Frontal cortex (tissue), 4 donors: ENCODE results near the gene ITPR1. TPM values are rescaled to one million over a fixed set of nuclear protein-coding genes. Genes with fewer than 3 reads are reported as not detected.

ENCODE experiments used
- DNase-seq, 2 donors: peaks; one replicate each; pipeline ENCODE4 v3.0.0; 2012; ENCODE audit warnings: low spot score in 2 of 2
- FAIRE-seq: peaks from 2 replicates; lab custom pipeline; 2012; peaks lifted over from hg19 to GRCh38; lab: Jason Lieb, UNC
- total RNA-seq: library from RNA; depleted of rRNA; stranded (reverse); fragments of >200 nt; gene quantifications from one replicate; pipeline ENCODE4 v1.2.3, GENCODE V29; 2014
- donor health status: control.
- donor health status: control.
- donor health status: control.

Gene ITPR1
- total RNA-seq, 1 donor from 2014 or later = 70.9 TPM

DNA sequence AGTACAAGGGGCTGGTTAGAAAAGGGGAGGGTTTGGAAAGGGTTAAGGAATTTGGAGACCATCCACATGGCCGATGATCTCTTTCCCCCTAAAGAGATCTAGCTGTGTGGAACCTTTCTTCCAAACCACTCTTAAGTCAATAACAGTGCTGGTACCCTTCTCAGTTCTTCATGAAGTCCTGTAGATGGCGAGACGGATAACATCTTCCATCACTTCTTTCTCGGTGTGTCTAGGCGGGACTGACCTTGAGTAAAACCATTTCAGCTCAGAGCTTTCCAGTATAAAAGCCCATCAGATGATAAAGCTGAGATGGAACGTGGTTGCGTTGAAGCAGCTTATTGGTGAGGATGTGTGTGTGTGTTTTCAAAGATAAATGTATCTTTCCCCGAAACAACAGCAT, 334.6 kb downstream of the ITPR1 start:
- FAIRE-seq = no peak

GRCh38 chr3:4828279-4829030, 335.3 kb downstream of the ITPR1 start:
- FAIRE-seq (no peak), DNase-seq (no peak)

More for the DNA sequence above, 334.6 kb downstream of the ITPR1 start:
- DNase-seq = no peak

- DNase-seq = no peak
- FAIRE-seq = no peak
Measured at GRCh38 chr3:4829031-4829394, 335.9 kb downstream of the ITPR1 start.

DNA sequence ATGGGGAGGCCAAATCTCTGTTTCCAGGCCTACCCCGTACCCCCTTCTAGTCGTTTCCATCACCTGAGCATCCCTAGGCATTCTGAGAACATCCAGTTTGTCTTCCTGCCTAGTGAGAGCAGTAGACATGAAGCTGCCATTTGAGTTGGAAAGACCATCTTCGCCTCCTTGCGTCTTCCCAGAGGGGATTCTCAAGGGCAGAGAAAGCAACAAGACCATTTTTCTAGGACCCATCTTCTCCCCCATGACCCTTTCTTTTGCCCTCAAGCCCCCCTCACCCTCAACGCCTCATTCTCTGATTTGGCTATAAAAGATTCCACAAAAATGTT, 337.4 kb downstream of the ITPR1 start:
- no peak for DNase-seq
- FAIRE-seq = no peak

- DNase-seq = no peak
- FAIRE-seq = no peak
Measured at GRCh38 chr3:4831580-4831950, 338.4 kb downstream of the ITPR1 start.

GRCh38 chr3:4833471-4833870, 340.3 kb downstream of the ITPR1 start:
- DNase-seq = no peak
- no peak for FAIRE-seq

GRCh38 chr3:4834403-4834866, 341.3 kb downstream of the ITPR1 start:
- FAIRE-seq = no peak
- no peak for DNase-seq

GRCh38 chr3:4835616-4836043, 342.5 kb downstream of the ITPR1 start:
- no peak for FAIRE-seq
- no peak for DNase-seq

DNA sequence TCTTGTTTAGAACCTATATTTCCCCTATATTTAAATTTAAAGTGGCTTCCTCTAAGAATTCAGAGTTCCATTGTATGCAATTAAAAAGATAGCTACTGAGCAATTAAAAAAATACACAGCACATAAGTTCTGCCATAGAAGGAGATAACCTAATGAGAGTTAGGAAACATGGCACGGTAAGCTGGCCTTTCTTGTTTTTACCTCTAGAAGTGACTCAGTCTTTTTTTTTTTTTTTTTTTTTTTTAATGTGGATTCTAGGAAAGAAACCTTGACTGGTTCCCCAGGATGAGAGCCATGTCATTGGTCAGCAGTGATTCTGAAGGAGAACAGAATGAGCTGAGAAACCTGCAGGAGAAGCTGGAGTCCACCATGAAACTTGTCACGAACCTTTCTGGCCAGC, 343.4 kb downstream of the ITPR1 start:
- no peak for DNase-seq
- no peak for FAIRE-seq

GRCh38 chr3:4837374-4837930, 344.3 kb downstream of the ITPR1 start:
- DNase-seq = no peak
- FAIRE-seq = no peak

DNA sequence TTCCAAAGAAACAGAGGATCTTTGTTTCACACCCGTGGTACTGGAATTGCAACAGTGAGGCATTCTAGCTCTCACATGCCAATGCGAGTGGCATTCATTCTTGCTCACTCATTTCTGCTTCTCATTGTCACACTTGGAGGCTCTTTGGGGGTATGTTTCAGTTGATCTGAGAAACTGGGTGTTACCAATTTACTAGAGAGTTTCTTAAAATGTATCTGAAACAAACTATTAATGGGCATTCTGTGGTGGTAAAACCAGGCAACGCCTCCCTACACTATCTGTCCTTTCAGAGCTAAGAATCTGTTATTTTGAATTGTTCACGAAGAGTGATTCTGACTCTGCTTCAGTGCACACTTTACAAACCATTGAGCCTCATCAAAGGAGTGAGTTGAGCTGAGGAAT, 345.5 kb downstream of the ITPR1 start:
- DNase-seq = no peak
- FAIRE-seq = no peak

DNA sequence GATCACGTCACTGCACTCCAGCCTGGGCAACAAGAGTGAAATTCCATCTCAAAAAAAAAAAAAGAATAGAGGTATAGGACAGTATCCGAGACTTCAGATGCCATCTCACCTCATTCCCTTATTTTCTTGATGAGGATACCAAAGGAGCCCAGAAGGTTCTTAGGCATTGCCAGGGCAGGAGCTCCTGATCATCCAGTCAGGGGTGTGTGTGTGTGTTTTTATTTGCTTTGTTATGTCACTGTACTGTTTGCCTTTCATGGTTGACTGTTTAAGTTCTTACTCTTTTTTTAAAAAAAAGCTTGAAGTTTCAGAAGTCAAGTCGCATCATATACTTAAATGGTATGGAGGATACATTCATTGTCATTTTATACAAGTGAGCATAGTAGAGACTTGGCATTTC, 346.1 kb downstream of the ITPR1 start:
- FAIRE-seq (no peak), DNase-seq (no peak)

- no peak for DNase-seq
- no peak for FAIRE-seq
Measured at GRCh38 chr3:4841225-4841624, 348.1 kb downstream of the ITPR1 start.

DNA sequence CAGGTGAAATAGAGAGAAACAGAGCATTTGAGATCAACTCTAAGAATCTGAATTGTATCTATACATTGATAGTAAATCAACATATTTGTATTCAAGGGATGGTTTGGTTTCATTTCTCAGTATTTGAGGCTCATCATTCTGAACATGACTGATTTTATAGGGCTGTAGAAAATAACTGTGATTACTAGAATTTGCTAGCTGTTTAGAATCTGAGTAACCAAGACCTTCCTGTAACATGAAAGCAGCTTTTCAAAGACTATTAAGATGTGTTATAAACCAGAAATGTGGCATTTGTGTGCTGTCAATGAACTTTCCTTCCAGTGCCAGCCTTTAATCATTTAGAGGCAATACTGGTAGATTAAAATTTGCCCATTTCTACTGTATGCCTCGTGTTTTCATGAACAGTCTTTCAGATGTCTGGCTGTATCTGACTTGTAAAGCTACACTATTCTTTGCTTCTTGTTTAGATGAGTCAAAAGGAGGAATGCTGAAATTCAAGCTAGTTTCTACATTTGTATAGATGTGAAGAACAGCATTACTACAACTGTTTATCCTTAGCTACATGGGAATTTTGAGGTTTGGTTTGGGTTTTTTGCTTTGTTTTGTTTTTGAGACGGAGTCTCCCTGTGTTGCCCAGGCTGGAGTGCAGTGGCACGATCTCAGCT, 348.8 kb downstream of the ITPR1 start:
- DNase-seq (no peak), FAIRE-seq (no peak)

DNA sequence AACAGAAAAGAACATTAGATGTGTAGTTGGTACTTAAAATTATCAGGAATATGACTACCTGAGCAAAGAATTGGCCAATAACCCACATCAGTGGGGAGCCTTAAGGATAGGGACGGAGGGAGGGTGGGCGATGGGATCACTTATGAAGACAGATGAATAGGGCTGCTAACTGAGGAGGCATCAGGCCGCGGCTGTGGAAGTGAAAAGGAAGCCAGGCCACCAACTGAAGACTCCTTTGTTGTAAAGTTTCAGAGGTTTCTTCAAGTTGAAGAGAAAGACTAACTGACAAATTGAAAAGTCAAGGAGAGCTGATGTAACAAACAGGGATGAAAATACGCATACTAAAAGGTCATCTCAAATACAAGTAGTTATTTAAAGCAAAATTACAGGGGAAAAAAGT, 350.5 kb downstream of the ITPR1 start:
- FAIRE-seq (no peak), DNase-seq (no peak)

- DNase-seq (no peak), FAIRE-seq (no peak)
Measured at GRCh38 chr3:4845882-4846281, 352.7 kb downstream of the ITPR1 start.

- FAIRE-seq (no peak), DNase-seq (no peak)
Measured at GRCh38 chr3:4846543-4846942, 353.4 kb downstream of the ITPR1 start.

GRCh38 chr3:4848176-4848825, 355.2 kb downstream of the ITPR1 start:
- FAIRE-seq (no peak), DNase-seq (no peak)

- DNase-seq = no peak
- FAIRE-seq = no peak
Measured at GRCh38 chr3:4849136-4849535, 356.0 kb downstream of the ITPR1 start.

- DNase-seq = no peak
- no peak for FAIRE-seq
Measured at GRCh38 chr3:4849739-4850138, 356.6 kb downstream of the ITPR1 start.
